Type B pancreatic cell (in vitro differentiated cells): ENCODE results near the gene DYNC1I1. TPM values are rescaled to one million over a fixed set of nuclear protein-coding genes. Genes with fewer than 3 reads are reported as not detected.

Source experiments
- DNase-seq: peaks from one replicate; pipeline ENCODE4 v3.0.0; 2021; ENCODE audit warnings: mixed read lengths; ENCODE audit not compliant: unreplicated experiment; ENCODE audit errors: extremely low spot score
- H3K27ac Mint-ChIP-seq: 2 replicates; pipeline ENCODE4 v1.8.0; 2021; ENCODE audit warnings: mild to moderate bottlenecking, mixed read lengths
- H3K27me3 Mint-ChIP-seq: 2 replicates; pipeline ENCODE4 v1.8.0; 2021; ENCODE audit warnings: mixed read lengths
- H3K36me3 Mint-ChIP-seq: 2 replicates; pipeline ENCODE4 v1.8.0; 2021; ENCODE audit warnings: mixed read lengths
- H3K4me1 Mint-ChIP-seq: one replicate; pipeline ENCODE4 v1.8.0; 2021; ENCODE audit warnings: mixed read lengths; ENCODE audit not compliant: unreplicated experiment
- H3K4me3 Mint-ChIP-seq: 2 replicates; pipeline ENCODE4 v1.8.0; 2021; ENCODE audit warnings: mild to moderate bottlenecking, mixed read lengths
- H3K9me3 Mint-ChIP-seq: 2 replicates; pipeline ENCODE4 v1.8.0; 2021; ENCODE audit warnings: mixed read lengths
- CTCF ChIP-seq: fragments of 200-600 bp; sonication (generic); conservative IDR thresholded peaks from 2 replicates; pipeline ENCODE4 v1.5.0; 2021; ENCODE audit warnings: antibody characterized with exemption, mild to moderate bottlenecking
- total RNA-seq: library from RNA; stranded (reverse); gene quantifications from 2 replicates; pipeline ENCODE4 v1.2.1, GENCODE V29; 2021; ENCODE audit warnings: low replicate concordance

The DYNC1I1 gene
- total RNA-seq, 1 donor from 2014 or later = 4.0 TPM

GRCh38 chr7:95906851-95907250, 134.5 kb downstream of the DYNC1I1 start:
- Mint-ChIP-seq H3K36me3 (no peaks in the 10 kb centered on the region), H3K4me1 (no peaks in the 10 kb centered on the region), H3K27ac (no peak overlapping the region), H3K27me3 (peaks cover 33% of the 10 kb centered on the region), H3K4me3 (no peak overlapping the region), H3K9me3 (no peaks in the 10 kb centered on the region)
- TF ChIP-seq CTCF = no peak
- DNase-seq = no peak

- no peak for TF ChIP-seq CTCF
- Mint-ChIP-seq H3K4me1 (no peaks in the 10 kb centered on the region), H3K9me3 (no peaks in the 10 kb centered on the region), H3K27ac (no peak overlapping the region), H3K36me3 (no peaks in the 10 kb centered on the region), H3K4me3 (no peak overlapping the region), H3K27me3 (peaks cover 35% of the 10 kb centered on the region)
- no peak for DNase-seq
Observed at GRCh38 chr7:95907337-95907736, 135.0 kb downstream of the DYNC1I1 start.

- H3K36me3 Mint-ChIP-seq = no peaks in the 10 kb centered on the region
- no peak for DNase-seq
- no peak for TF ChIP-seq CTCF
- no peaks in the 10 kb centered on the region for H3K4me1 Mint-ChIP-seq
- no peak overlapping the region for H3K27ac Mint-ChIP-seq
- H3K9me3 Mint-ChIP-seq = no peaks in the 10 kb centered on the region
- H3K4me3 Mint-ChIP-seq = no peak overlapping the region
- H3K27me3 Mint-ChIP-seq = peaks cover 40% of the 10 kb centered on the region
Observed at GRCh38 chr7:95908499-95908898, 136.1 kb downstream of the DYNC1I1 start.

- Mint-ChIP-seq H3K4me3 (no peak overlapping the region), H3K27me3 (peaks cover 52% of the 10 kb centered on the region), H3K4me1 (no peaks in the 10 kb centered on the region), H3K9me3 (no peaks in the 10 kb centered on the region), H3K27ac (no peak overlapping the region), H3K36me3 (no peaks in the 10 kb centered on the region)
- no peak for DNase-seq
- TF ChIP-seq CTCF = no peak
Observed at GRCh38 chr7:95910341-95910740, 138.0 kb downstream of the DYNC1I1 start.

- Mint-ChIP-seq H3K27ac (no peak overlapping the region), H3K4me3 (no peak overlapping the region), H3K9me3 (no peaks in the 10 kb centered on the region)
Observed at GRCh38 chr7:95915731-95916130, 143.4 kb downstream of the DYNC1I1 start.

More at GRCh38 chr7:95915731-95916130, 143.4 kb downstream of the DYNC1I1 start:
- H3K36me3 Mint-ChIP-seq = no peaks in the 10 kb centered on the region
- no peak for DNase-seq
- H3K27me3 Mint-ChIP-seq = peaks cover 37% of the 10 kb centered on the region
- H3K4me1 Mint-ChIP-seq = peaks cover 16% of the 10 kb centered on the region
- no peak for TF ChIP-seq CTCF
